HG03060 (cell line): ENCODE data around the gene SORCS3.

Experiments used
- ATAC-seq: cut with Tn5 transposase; IDR thresholded peaks from one replicate; pipeline ENCODE4 v1.9.1; 2021; ENCODE audit warnings: low read depth, moderate number of reproducible peaks; ENCODE audit not compliant: unreplicated experiment

SORCS3 gene

GRCh38 chr10:104643303-104643663 lies 2.2 kb downstream of the SORCS3 start:
- no peak for ATAC-seq

GRCh38 chr10:104646146-104646545 lies 5.1 kb downstream of the SORCS3 start:
- ATAC-seq, result no peak

GRCh38 chr10:104648421-104648820 lies 7.3 kb downstream of the SORCS3 start:
- ATAC-seq, result no peak

GRCh38 chr10:104650072-104650471 lies 9.0 kb downstream of the SORCS3 start:
- no peak for ATAC-seq

GRCh38 chr10:104650635-104651331 lies 9.7 kb downstream of the SORCS3 start:
- ATAC-seq, result no peak

GRCh38 chr10:104657036-104657435 lies 15.9 kb downstream of the SORCS3 start:
- no peak for ATAC-seq

GRCh38 chr10:104657457-104657856 lies 16.4 kb downstream of the SORCS3 start:
- no peak for ATAC-seq

- no peak for ATAC-seq
Observed at GRCh38 chr10:104658067-104658466, 17.0 kb downstream of the SORCS3 start.

- no peak for ATAC-seq
Observed at GRCh38 chr10:104659809-104660208, 18.7 kb downstream of the SORCS3 start.

- no peak for ATAC-seq
Observed at GRCh38 chr10:104663076-104663475, 22.0 kb downstream of the SORCS3 start.

GRCh38 chr10:104663563-104663962 lies 22.5 kb downstream of the SORCS3 start:
- ATAC-seq, result no peak

- ATAC-seq, result no peak
Observed at GRCh38 chr10:104664205-104664604, 23.1 kb downstream of the SORCS3 start.

GRCh38 chr10:104665174-104665573 lies 24.1 kb downstream of the SORCS3 start:
- ATAC-seq, result no peak

GRCh38 chr10:104666106-104666505 lies 25.0 kb downstream of the SORCS3 start:
- no peak for ATAC-seq

- no peak for ATAC-seq
Observed at GRCh38 chr10:104676874-104677273, 35.8 kb downstream of the SORCS3 start.

- ATAC-seq, result no peak
Observed at GRCh38 chr10:104678658-104679057, 37.6 kb downstream of the SORCS3 start.

- ATAC-seq, result no peak
Observed at GRCh38 chr10:104680467-104681401, 39.6 kb downstream of the SORCS3 start.

- ATAC-seq, result no peak
Observed at GRCh38 chr10:104681485-104681884, 40.4 kb downstream of the SORCS3 start.

GRCh38 chr10:104683567-104683966 lies 42.5 kb downstream of the SORCS3 start:
- no peak for ATAC-seq

- no peak for ATAC-seq
Observed at GRCh38 chr10:104686829-104687228, 45.7 kb downstream of the SORCS3 start.

GRCh38 chr10:104688251-104689042 lies 47.4 kb downstream of the SORCS3 start:
- ATAC-seq, result no peak
